IPS-15b (cell line): ENCODE data around the gene UNC5A.
A peak's percentile ranks its signal among the peaks of the same experiment; 100 is the strongest.

Experiments used
- H3K27me3 ChIP-seq: one replicate; pipeline ENCODE4 v1.6.1; 2013; ENCODE audit warnings: low read length; ENCODE audit not compliant: control insufficient read depth, insufficient read depth
- H3K36me3 ChIP-seq: one replicate; pipeline ENCODE4 v1.6.1; 2013; ENCODE audit warnings: low read length; ENCODE audit not compliant: control insufficient read depth, insufficient read depth
- H3K4me1 ChIP-seq: one replicate; pipeline ENCODE4 v1.6.1; 2013; ENCODE audit warnings: mild to moderate bottlenecking, low read length; ENCODE audit not compliant: control insufficient read depth, insufficient read depth
- H3K4me3 ChIP-seq: one replicate; pipeline ENCODE4 v1.5.1; 2013; ENCODE audit warnings: low read depth, low read length
- H3K9ac ChIP-seq: one replicate; pipeline ENCODE4 v1.6.1; 2013; ENCODE audit warnings: low read depth, mild to moderate bottlenecking, low read length
- H3K9me3 ChIP-seq: one replicate; pipeline ENCODE4 v1.6.1; 2013; ENCODE audit warnings: mild to moderate bottlenecking, low read length; ENCODE audit not compliant: control insufficient read depth, insufficient read depth

Gene UNC5A

DNA sequence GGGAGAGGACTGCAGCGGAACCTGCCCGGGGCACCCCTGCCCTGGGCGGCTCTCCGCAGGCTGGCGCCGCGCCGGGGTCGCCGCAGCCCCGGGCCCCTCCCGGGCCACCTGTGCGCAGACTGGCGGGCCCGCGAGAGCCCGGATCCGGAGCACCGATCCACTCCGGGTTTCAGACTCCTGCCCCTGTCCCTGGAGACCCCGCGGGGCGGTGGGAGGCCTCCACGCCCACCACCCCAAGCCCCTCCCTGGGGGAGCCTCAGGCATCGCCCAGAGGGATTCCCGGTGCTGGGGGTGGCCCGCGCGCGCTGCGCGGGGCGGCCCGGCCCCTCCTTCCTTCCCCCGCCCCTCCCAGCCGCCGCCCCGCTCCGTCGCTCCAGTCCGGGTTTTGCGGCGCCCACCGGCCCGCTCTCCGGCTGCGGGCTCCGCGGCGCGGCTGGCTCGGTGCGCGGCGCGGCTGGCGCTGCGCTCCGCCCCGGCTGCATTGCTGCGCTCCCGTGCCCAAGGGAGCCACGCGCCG lies at the start of gene UNC5A:
Gene UNC5A (plus strand): TSS at position 479 of the 517 bp plus-strand sequence. CDS start 192 bp downstream, outside the sequence.
- Histone ChIP-seq H3K36me3 (peaks cover 3% of the 10 kb centered on the region), H3K4me3 (peak within 1 kb of the TSS; percentile 66), H3K27me3 (peaks cover 49% of the 10 kb centered on the region), H3K4me1 (no peaks in the 10 kb centered on the region), H3K9ac (no peak within 1 kb of the TSS), H3K9me3 (no peaks in the 10 kb centered on the region)

DNA sequence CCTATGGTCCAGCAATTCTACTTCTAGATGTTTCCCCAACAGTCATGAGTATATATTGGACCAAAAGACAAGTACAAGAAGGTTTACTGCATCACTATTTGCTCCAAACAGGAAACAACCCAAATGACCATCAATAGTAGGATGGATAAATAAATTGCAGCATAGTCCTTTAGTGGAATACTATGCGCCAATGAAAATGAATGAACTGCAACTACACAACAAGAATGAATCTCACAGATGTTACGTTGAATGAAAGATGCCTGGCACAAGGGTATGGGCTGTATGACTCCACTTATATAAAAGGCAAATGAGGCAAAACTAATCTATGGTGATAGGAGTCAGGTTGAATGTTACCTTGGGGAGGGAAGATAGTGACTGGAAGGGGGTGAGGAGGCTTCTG lies 48.6 kb upstream of the UNC5A start:
- H3K27me3 ChIP-seq, result no peaks in the 10 kb centered on the region
- H3K9me3 ChIP-seq, result no peaks in the 10 kb centered on the region
- no peak overlapping the region for H3K9ac ChIP-seq
- H3K4me3 ChIP-seq, result no peak overlapping the region
- no peaks in the 10 kb centered on the region for H3K4me1 ChIP-seq
- H3K36me3 ChIP-seq, result no peaks in the 10 kb centered on the region

DNA sequence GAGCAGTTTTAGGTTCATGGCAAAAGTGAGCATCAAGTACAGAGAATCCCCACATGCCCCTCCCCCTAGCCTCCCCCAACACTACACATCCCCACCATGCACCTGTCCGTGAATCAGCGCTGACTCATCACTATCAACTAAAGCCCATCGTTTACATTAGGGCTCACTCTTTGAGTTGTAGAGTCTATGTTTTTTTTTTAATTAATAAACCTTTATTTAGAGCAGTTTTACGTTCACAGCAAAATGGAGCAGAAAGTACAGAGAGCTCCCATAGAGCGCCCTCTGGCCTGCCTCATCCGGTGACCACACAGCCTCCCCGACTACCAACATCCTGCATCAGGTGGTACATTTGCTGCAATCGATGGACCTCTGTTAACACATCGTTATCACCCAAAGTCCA lies 47.9 kb upstream of the UNC5A start:
- H3K9me3 ChIP-seq, result no peaks in the 10 kb centered on the region
- H3K4me3 ChIP-seq, result no peak overlapping the region
- H3K27me3 ChIP-seq, result no peaks in the 10 kb centered on the region
- H3K4me1 ChIP-seq, result no peaks in the 10 kb centered on the region
- no peak overlapping the region for H3K9ac ChIP-seq
- H3K36me3 ChIP-seq, result no peaks in the 10 kb centered on the region

DNA sequence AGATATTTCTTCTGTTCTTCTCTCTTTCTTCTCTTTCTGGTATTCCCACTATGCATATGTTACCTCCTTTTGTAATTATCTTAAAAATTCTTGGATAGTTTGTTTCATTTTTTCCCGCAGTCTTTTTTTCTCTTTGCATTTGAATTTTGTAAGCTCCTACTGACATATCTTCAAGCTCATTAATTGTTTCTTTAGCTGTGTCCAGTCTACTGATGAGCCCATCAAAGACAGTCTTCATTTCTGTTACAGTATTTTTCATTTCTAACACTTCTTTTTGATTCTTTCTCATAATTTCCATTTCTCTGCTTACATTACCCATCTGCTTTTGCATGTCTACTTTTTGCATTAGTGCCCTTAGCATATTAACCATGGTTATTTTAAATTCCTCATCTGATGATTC lies 44.7 kb upstream of the UNC5A start:
- H3K27me3 ChIP-seq, result no peaks in the 10 kb centered on the region
- H3K9me3 ChIP-seq, result no peaks in the 10 kb centered on the region

DNA sequence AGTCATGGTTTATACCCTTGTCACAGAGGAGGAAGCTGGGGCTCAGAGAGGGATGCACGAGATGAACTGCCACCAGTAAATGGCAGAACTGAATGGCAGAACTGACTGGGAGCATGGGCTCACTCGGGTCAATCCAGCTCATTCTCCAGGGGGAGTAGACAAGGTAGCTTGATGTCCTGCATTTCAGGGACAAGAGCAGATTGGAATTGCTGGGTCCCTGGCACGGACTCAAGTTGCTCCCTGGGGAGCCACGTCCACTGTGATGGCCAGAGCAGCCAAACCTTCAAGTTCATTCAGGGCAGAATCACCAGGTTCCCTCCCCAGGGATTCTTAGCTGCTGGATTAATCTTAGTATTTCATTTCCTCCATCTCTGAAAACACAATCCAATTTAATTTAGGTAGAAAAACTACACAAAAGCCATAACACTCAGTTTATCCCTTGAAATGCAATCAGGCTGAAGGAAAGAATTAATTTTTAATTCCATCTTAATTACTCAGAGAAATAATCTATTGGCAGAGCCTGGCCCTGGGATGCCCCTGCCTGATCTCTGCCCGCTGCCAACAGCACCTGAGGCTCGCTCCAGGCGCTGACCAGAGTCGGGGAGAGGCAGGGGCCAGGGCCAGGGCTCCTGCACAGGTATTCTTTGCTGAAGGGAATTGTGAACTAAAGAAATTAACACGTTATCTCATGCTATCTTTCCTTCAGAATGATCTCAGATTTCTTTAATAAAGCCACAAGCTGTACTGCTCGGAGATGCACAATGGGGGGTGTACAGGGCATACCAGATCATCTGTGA lies 42.0 kb upstream of the UNC5A start:
- no peak overlapping the region for H3K4me3 ChIP-seq
- H3K9me3 ChIP-seq, result no peaks in the 10 kb centered on the region
- H3K36me3 ChIP-seq, result no peaks in the 10 kb centered on the region
- H3K9ac ChIP-seq, result no peak overlapping the region
- no peaks in the 10 kb centered on the region for H3K27me3 ChIP-seq
- no peaks in the 10 kb centered on the region for H3K4me1 ChIP-seq

More for the DNA sequence above, 44.7 kb upstream of the UNC5A start:
- Histone ChIP-seq H3K9ac (no peak overlapping the region), H3K4me3 (no peak overlapping the region), H3K4me1 (no peaks in the 10 kb centered on the region), H3K36me3 (no peaks in the 10 kb centered on the region)

DNA sequence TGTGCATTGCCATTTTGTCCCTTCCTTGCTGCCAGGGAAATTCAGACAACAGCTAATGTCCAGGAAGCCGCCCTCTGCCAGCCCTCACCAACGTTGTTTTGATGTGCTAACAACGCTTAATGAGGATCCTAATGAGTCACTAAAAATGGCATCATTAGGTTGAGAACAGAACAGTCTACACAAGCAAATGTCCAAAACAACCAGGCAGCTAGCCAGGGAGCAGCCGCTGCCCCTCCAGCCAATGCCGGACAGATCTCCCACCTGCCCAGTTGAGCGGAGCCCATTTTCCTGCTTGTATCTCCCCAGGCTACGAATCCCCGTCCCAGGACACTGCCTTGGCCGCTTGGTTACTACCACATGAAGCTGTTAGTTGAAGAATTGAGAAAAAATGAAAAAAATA lies 40.4 kb upstream of the UNC5A start:
- H3K4me3 ChIP-seq, result no peak overlapping the region
- no peaks in the 10 kb centered on the region for H3K9me3 ChIP-seq
- H3K27me3 ChIP-seq, result no peaks in the 10 kb centered on the region
- no peaks in the 10 kb centered on the region for H3K36me3 ChIP-seq
- H3K9ac ChIP-seq, result no peak overlapping the region
- H3K4me1 ChIP-seq, result peaks cover 2% of the 10 kb centered on the region

DNA sequence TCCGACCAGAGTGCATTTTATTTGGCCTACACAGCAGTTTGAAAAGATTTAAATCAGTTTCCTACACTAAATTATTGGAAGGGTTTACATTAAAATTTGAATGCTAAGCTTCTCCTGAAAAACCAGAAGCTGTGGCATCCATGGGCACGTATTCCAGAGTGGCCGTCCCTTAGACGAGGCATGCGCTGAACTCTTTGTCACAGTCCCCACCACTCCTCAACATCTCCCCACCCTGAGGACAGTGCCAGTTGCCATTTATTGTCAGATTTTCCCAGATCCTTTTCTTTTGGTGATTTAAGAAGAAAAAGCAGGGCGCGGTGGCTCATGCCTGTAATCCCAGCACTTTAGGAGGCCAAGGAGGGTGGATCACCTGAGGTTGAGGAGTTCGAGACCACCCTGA lies 39.9 kb upstream of the UNC5A start:
- peaks cover 4% of the 10 kb centered on the region for H3K4me1 ChIP-seq
- no peak overlapping the region for H3K4me3 ChIP-seq
- H3K36me3 ChIP-seq, result no peaks in the 10 kb centered on the region
- H3K27me3 ChIP-seq, result no peaks in the 10 kb centered on the region
- H3K9ac ChIP-seq, result no peak overlapping the region
- H3K9me3 ChIP-seq, result no peaks in the 10 kb centered on the region

DNA sequence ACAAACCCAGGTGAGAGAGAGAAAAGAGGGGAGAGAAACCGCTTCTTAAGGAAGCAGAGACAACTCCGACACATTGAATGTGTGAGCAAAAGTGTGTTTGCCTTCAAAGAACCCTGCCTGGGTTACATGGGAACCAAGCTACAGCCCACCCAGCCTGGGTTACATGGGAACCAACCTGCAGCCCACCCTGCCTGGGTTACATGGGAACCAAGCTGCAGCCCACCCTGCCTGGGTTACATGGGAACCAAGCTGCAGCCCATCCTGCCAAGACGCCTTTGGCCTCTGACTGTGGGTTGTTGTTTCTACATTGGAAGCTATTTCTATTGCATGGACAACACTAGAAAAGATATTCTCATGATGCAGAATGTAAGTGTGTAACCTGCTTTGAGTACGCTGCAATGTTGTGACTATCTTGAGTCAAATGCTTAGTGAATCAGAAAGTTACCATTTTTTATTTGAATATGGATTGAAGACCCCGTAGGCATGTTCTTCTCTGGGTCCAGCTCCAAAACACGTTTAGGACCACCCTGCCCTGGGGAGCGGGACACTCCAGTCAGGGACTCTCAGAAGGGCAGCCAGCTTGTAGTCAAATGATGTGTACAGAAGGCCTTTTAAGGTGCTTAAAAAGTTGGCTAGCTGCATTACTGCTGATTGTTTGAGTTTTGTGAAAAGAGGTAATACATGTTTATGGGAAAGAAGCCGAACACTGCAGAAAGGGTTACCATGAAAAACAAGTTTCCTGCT lies 39.1 kb upstream of the UNC5A start:
- no peak overlapping the region for H3K9ac ChIP-seq
- no peak overlapping the region for H3K4me3 ChIP-seq
- no peaks in the 10 kb centered on the region for H3K27me3 ChIP-seq
- no peaks in the 10 kb centered on the region for H3K36me3 ChIP-seq
- H3K4me1 ChIP-seq, result peaks cover 4% of the 10 kb centered on the region
- H3K9me3 ChIP-seq, result no peaks in the 10 kb centered on the region

DNA sequence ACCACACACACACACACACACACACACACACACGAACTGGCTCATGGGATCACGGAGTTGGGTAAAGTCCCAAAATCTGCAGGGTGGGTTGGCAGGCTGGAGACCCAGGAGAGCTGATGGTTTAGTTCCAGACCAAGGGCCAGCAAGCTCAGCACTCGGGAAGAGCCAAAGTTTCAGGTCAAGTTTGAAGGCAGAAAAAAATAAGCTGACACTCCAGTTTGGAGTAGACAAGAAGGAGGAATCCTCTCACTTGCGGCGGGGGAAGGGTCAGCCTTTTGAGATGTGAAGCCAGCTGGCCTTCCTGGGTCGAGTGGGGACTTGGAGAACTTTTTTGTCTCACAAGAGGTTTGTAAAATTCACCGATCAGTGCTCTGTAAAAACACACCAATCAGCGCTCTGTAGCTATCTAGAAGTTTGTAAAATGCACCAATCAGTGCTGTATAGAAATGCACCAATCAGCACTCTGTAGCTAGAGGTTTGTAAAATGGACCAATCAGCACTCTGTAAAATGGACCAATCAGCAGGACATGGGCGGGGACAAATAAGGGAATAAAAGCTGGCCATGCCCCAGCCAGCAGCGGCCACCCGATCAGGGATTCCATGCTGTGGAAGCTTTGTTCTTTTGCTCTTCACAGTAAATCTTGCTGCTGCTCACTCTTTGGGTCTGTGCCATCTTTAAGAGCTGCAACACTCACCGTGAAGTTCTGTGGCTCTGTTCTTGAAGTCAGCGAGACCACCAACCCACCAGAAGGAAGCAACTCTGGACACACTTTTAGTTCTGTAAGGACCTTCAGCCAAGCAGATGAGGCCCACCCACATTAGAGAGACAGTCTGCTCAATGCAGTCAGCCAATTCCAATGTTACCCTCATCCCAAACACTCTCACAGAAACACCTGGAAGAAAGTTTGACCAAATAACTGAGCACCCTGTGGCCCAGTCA lies 37.8 kb upstream of the UNC5A start:
- H3K27me3 ChIP-seq, result no peaks in the 10 kb centered on the region
- peaks cover 4% of the 10 kb centered on the region for H3K4me1 ChIP-seq
- no peak overlapping the region for H3K4me3 ChIP-seq
- H3K9ac ChIP-seq, result no peak overlapping the region
- no peaks in the 10 kb centered on the region for H3K36me3 ChIP-seq
- no peaks in the 10 kb centered on the region for H3K9me3 ChIP-seq

DNA sequence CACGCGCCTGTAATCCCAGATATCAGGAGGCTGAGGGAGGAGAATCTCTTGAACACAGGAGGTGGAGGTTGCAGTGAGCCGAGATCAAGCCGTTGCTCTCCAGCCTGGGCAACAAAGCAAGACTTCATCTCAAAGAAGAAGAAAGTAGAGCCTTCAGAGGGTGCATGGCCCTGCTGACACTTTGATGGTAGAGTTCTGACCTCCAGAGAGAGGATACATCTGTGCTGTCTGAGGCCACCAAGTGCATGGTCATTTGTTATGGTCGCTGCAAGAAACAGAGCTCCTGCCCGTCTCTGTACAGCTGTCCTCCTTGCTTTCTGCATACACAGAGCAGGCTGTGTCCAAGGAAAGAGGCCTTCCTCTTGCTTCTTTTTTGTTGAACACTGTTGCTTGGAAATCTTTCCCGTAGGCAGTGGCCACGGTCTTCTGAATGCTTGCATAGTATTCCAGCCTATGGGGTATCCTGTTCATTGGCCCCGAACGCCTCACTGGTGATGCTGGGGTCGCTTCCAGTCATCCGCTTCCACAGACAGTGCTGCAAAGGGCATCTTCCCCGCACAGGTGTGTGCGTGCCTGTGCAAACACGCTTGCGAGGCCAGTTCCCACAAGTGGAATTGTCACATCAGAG lies 36.8 kb upstream of the UNC5A start:
- Histone ChIP-seq H3K36me3 (no peaks in the 10 kb centered on the region), H3K27me3 (no peaks in the 10 kb centered on the region), H3K9me3 (no peaks in the 10 kb centered on the region), H3K9ac (no peak overlapping the region), H3K4me1 (peaks cover 4% of the 10 kb centered on the region), H3K4me3 (no peak overlapping the region)
